HCT116 (cell line): ENCODE results near the gene GALNT14. TPM values are rescaled to one million over a fixed set of nuclear protein-coding genes. Genes with fewer than 3 reads are reported as not detected.

Experiments used
- ATAC-seq: fragments of 200-7000 bp; cut with Tn5 transposase; 2 replicates; pipeline ENCODE4 v1.9.1; 2020; ENCODE audit warnings: mild to moderate bottlenecking, moderate library complexity
- BruUV-seq: library from RNA; stranded (reverse); fragments of 400-500 nt; replicated peaks from 2 replicates; lab custom pipeline; 2021; lab: Mats Ljungman, UMichigan
- CTCF ChIA-PET: fragments of 300-600 bp; sonication (Branson Sonifier 250); formaldehyde crosslinking; loops from one replicate; lab custom pipeline; 2021; ENCODE audit warnings: antibody characterized with exemption; lab: Charles Lee
- POLR2A ChIA-PET: fragments of 300-600, 350-600 bp; sonication (Branson Sonifier 250); formaldehyde crosslinking; loops from one replicate; lab custom pipeline; 2021; ENCODE audit warnings: antibody characterized with exemption; lab: Charles Lee
- RAD21 ChIA-PET, 2 experiments: fragments of 300-600 bp; sonication (Branson Sonifier 250); formaldehyde crosslinking; loops; one replicate each; lab custom pipeline; 2023; ENCODE audit warnings: low total read pairs in 2 of 2; ENCODE audit not compliant: uncharacterized antibody in 2 of 2, unreplicated experiment in 2 of 2, low non-redundant PET in 1 of 2; lab: Charles Lee
- DNase-seq: peaks from one replicate; pipeline ENCODE4 v3.0.0-alpha.2; 2010; ENCODE audit warnings: low read depth, low spot score
- H2AFZ ChIP-seq: fragments of 200-600 bp; shearing (Covaris generic), sonication (generic); 2 replicates; pipeline ENCODE4 v1.6.1; 2017; ENCODE audit warnings: low read depth, mixed run types, mixed read lengths, antibody characterized with exemption, low read length; ENCODE audit not compliant: poor library complexity, severe bottlenecking
- H3K27ac ChIP-seq: 2 replicates; pipeline ENCODE4 v1.5.1; 2012; ENCODE audit warnings: low read depth, low read length
- H3K27me3 ChIP-seq: fragments of 200-600 bp; sonication (generic); 2 replicates; pipeline ENCODE4 v1.6.1; 2016; ENCODE audit warnings: mixed run types, low read length, mixed read lengths; ENCODE audit not compliant: insufficient read depth
- H3K36me3 ChIP-seq, 2 experiments: fragments of 200-500 bp in 1 of 2; fragments of 200-600 bp in 1 of 2; sonication (Bioruptor generic) in 1 of 2; sonication (generic) in 1 of 2; 2 replicates each; pipeline versions ENCODE4 v1.5.1 to v1.6.1; 2014 to 2016; ENCODE audit warnings: low read length in 2 of 2, inconsistent platforms in 1 of 2, mixed read lengths in 1 of 2, mixed run types in 1 of 2; ENCODE audit not compliant: insufficient read depth in 2 of 2, control insufficient read depth in 1 of 2
- H3K4me1 ChIP-seq, 2 experiments: fragments of 200-600 bp in 1 of 2; sonication (generic) in 1 of 2; 2 replicates each; pipeline versions ENCODE4 v1.5.1 to v1.6.1; 2012 to 2017; ENCODE audit warnings: low read length in 2 of 2, inconsistent platforms in 1 of 2, mild to moderate bottlenecking in 1 of 2, mixed read lengths in 1 of 2, mixed run types in 1 of 2, moderate library complexity in 1 of 2; ENCODE audit not compliant: insufficient read depth in 2 of 2, control insufficient read depth in 1 of 2
- H3K4me2 ChIP-seq: fragments of 200-600 bp; sonication (generic); 2 replicates; pipeline ENCODE4 v1.6.1; 2017; ENCODE audit warnings: mixed run types, low read length, mixed read lengths
- H3K4me3 ChIP-seq, 2 experiments: fragments of 200-600 bp in 1 of 2; sonication (generic) in 1 of 2; replicated peaks in 1 of 2; 2 replicates each; pipeline ENCODE4 v1.5.1; 2011 to 2016; ENCODE audit warnings: low read length in 2 of 2, control low read depth in 1 of 2, low read depth in 1 of 2, mild to moderate bottlenecking in 1 of 2, mixed read lengths in 1 of 2, mixed run types in 1 of 2
- H3K79me2 ChIP-seq: fragments of 200-600 bp; sonication (generic); 2 replicates; pipeline ENCODE4 v1.6.1; 2017; ENCODE audit warnings: mild to moderate bottlenecking, mixed run types, low read length, moderate library complexity, mixed read lengths; ENCODE audit not compliant: insufficient read depth
- H3K9ac ChIP-seq: fragments of 200-600 bp; sonication (generic); 2 replicates; pipeline ENCODE4 v1.6.1; 2016; ENCODE audit warnings: low read length, mixed read lengths
- H3K9me2 ChIP-seq: fragments of 200-600 bp; sonication (generic), shearing (Covaris generic); 2 replicates; pipeline ENCODE4 v1.6.1; 2017; ENCODE audit warnings: mixed run types, mild to moderate bottlenecking, moderate library complexity; ENCODE audit not compliant: insufficient read depth
- H3K9me3 ChIP-seq, 2 experiments: fragments of 200-500 bp in 1 of 2; fragments of 200-600 bp in 1 of 2; sonication (Bioruptor generic) in 1 of 2; sonication (generic) in 1 of 2; 2 replicates each; pipeline ENCODE4 v1.6.1; 2014 to 2017; ENCODE audit warnings: low read length in 2 of 2, mixed read lengths in 2 of 2, inconsistent platforms in 1 of 2, low read depth in 1 of 2, mild to moderate bottlenecking in 1 of 2, mixed run types in 1 of 2, moderate library complexity in 1 of 2; ENCODE audit not compliant: control insufficient read depth in 1 of 2, insufficient read depth in 1 of 2
- H4K20me1 ChIP-seq: fragments of 200-600 bp; sonication (generic), shearing (Covaris generic); 2 replicates; pipeline ENCODE4 v1.6.1; 2017; ENCODE audit warnings: mixed run types, mild to moderate bottlenecking, moderate library complexity; ENCODE audit not compliant: insufficient read depth
- EGR1 ChIP-seq: IDR thresholded peaks from 2 replicates; pipeline ENCODE4 v1.6.1; 2012; ENCODE audit warnings: low read depth
- ELF1 ChIP-seq: IDR thresholded peaks from 2 replicates; pipeline ENCODE4 v1.6.1; 2012; ENCODE audit warnings: low read depth, borderline replicate concordance
- EZH2 ChIP-seq: fragments of 200-600 bp; sonication (generic); IDR thresholded peaks from 2 replicates; pipeline ENCODE4 v1.6.1; 2017; ENCODE audit warnings: antibody characterized with exemption, mixed run types
- POLR2A ChIP-seq: IDR thresholded peaks from 2 replicates; pipeline ENCODE4 v1.7.0; 2011; ENCODE audit warnings: borderline replicate concordance; ENCODE audit not compliant: insufficient read depth, insufficient read length; ENCODE audit errors: extremely low read depth
- POLR2AphosphoS5 ChIP-seq: IDR thresholded peaks from 2 replicates; pipeline ENCODE4 v1.6.1; 2011; ENCODE audit warnings: mild to moderate bottlenecking, low read depth, low read length, moderate library complexity
- RAD21 ChIP-seq: IDR thresholded peaks from 2 replicates; pipeline ENCODE4 v1.6.1; 2012; ENCODE audit warnings: low read depth, mild to moderate bottlenecking
- SIN3A ChIP-seq: IDR thresholded peaks from 2 replicates; pipeline ENCODE4 v1.6.1; 2012; ENCODE audit warnings: low read depth
- SP1 ChIP-seq: IDR thresholded peaks from 2 replicates; pipeline ENCODE4 v1.6.1; 2012; ENCODE audit warnings: low read depth
- YY1 ChIP-seq: IDR thresholded peaks from 2 replicates; pipeline ENCODE4 v1.6.1; 2011; ENCODE audit warnings: low read length, low read depth, moderate library complexity, mild to moderate bottlenecking; ENCODE audit not compliant: insufficient replicate concordance; ENCODE audit errors: extremely low read depth
- intact Hi-C: fragments of 100-400 bp; cut with micrococcal nuclease; formaldehyde crosslinking; loops from 2 replicates; pipeline ENCODE4 v1.10.0; 2022
- total RNA-seq: library from RNA; stranded (reverse); gene quantifications from one replicate; pipeline ENCODE4 v1.2.1, GENCODE V29; 2021; ENCODE audit not compliant: unreplicated experiment
- TF ChIP-seq, protein P1 (sequence below), 3 experiments: fragments of 200-600 bp in 1 of 3; sonication (generic) in 1 of 3; IDR thresholded peaks in 2 of 3; conservative IDR thresholded peaks in 1 of 3; 2 replicates each; pipeline ENCODE4 v1.5.1; 2012 to 2017; ENCODE audit warnings: low read depth in 2 of 3, low read length in 2 of 3, antibody characterized with exemption in 1 of 3, borderline replicate concordance in 1 of 3, control low read depth in 1 of 3, mild to moderate bottlenecking in 1 of 3, mixed read lengths in 1 of 3, mixed run types in 1 of 3, moderate library complexity in 1 of 3; ENCODE audit not compliant: insufficient read depth in 1 of 3

The GALNT14 gene
- total RNA-seq, 1 experiment from 2014 or later, result 11.2 TPM

DNA sequence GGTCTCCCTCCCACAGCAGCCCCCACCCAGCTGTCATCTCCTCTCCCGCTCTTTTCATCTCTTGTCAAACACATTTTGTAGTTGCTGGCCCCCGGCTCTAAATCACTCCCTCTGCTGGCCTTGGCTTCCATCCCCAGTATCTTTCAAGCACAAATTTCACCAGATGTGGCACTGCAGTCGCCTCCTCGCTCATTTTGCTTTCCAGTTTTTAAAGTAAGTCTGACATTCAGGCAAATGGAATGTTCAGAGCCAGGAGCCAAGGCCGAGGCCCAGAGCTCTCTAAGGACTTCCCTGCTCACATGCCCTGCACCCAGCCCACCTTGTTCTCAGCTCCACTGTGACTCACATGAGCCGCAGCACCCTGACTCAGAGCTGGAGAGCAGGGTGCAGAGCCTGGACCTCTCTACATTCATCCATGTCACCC, 158.4 kb downstream of the GALNT14 start:
- intact Hi-C loops, result no loop called here
- Histone ChIP-seq H3K4me2 (no peak overlapping the region), H3K4me3 (no peak overlapping the region), H3K9me3 (no peaks in the 10 kb centered on the region), H3K27ac (no peak overlapping the region), H3K27me3 (no peaks in the 10 kb centered on the region), H3K36me3 (no peaks in the 10 kb centered on the region), H3K79me2 (no peaks in the 10 kb centered on the region), H3K9ac (no peak overlapping the region), H2AFZ (no peak overlapping the region), H3K9me2 (no peaks in the 10 kb centered on the region), H3K4me1 (no peaks in the 10 kb centered on the region), H4K20me1 (no peaks in the 10 kb centered on the region)
- peak; percentile 63 for ATAC-seq
- no TSS peak for BruUV-seq
- peak; percentile 0 for DNase-seq
- TF ChIP-seq SP1 (no peak), SIN3A (no peak), POLR2AphosphoS5 (no peak)
- TF ChIP-seq, protein P1, sequence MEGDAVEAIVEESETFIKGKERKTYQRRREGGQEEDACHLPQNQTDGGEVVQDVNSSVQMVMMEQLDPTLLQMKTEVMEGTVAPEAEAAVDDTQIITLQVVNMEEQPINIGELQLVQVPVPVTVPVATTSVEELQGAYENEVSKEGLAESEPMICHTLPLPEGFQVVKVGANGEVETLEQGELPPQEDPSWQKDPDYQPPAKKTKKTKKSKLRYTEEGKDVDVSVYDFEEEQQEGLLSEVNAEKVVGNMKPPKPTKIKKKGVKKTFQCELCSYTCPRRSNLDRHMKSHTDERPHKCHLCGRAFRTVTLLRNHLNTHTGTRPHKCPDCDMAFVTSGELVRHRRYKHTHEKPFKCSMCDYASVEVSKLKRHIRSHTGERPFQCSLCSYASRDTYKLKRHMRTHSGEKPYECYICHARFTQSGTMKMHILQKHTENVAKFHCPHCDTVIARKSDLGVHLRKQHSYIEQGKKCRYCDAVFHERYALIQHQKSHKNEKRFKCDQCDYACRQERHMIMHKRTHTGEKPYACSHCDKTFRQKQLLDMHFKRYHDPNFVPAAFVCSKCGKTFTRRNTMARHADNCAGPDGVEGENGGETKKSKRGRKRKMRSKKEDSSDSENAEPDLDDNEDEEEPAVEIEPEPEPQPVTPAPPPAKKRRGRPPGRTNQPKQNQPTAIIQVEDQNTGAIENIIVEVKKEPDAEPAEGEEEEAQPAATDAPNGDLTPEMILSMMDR (IDR thresholded peaks at IDR 0.05 in 2 of 3, conservative IDR thresholded peaks at IDR 0.05 in 1 of 3; ENCODE audit: borderline replicate concordance in 1 of 3, insufficient read depth in 1 of 3, low read depth in 2 of 3, low read length in 2 of 3), result 0 out of 6 replicates have a peak, but pooled peaks of 2 of the 3 experiments have one; percentile 9 to 18
- ChIA-PET POLR2A (no interaction called here), CTCF (no interaction called here), RAD21 (no interaction called here)

DNA sequence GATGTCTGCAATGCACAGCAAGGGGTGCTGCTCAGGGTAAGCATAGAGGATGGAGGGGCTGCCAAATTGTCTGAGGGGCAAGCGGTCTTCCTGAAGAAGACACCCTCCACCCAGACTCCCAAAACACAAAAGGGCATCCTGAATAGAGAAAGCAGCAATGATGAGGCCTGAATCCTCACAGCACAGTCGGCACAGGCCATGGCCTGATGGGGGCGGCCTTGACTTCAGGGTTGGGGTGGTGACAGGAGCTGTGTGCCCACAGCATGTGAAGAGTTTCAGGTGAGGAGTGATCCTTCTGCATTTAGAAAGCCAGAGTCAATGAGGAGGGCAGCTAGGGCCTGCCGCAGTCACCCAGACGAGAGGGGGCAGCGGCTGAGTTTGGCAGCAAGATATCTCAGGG, 159.4 kb downstream of the GALNT14 start:
- no peak overlapping the region for H3K27ac ChIP-seq
- H3K4me3 ChIP-seq, result no peak overlapping the region
- H3K36me3 ChIP-seq, result no peaks in the 10 kb centered on the region
- no peaks in the 10 kb centered on the region for H3K9me3 ChIP-seq
- BruUV-seq, result no TSS peak
- H3K9ac ChIP-seq, result no peak overlapping the region
- no peak overlapping the region for H2AFZ ChIP-seq
- ChIA-PET RAD21 (no interaction called here), POLR2A (no interaction called here), CTCF (no interaction called here)
- TF ChIP-seq, protein P1 (IDR thresholded peaks at IDR 0.05 in 2 of 3, conservative IDR thresholded peaks at IDR 0.05 in 1 of 3; ENCODE audit: borderline replicate concordance in 1 of 3, insufficient read depth in 1 of 3, low read depth in 2 of 3, low read length in 2 of 3), result no peak
- TF ChIP-seq POLR2A (no peak), EZH2 (no peak), ELF1 (no peak), RAD21 (peak; percentile 21; the same call in 1 of the 2 replicates), EGR1 (no peak), YY1 (no peak)
- DNase-seq, result no peak
- ATAC-seq, result no peak
- H3K27me3 ChIP-seq, result no peaks in the 10 kb centered on the region
- intact Hi-C loops, result no loop called here
- H3K4me2 ChIP-seq, result no peak overlapping the region
- no peaks in the 10 kb centered on the region for H3K79me2 ChIP-seq
- no peaks in the 10 kb centered on the region for H4K20me1 ChIP-seq
- no peaks in the 10 kb centered on the region for H3K9me2 ChIP-seq
- no peaks in the 10 kb centered on the region for H3K4me1 ChIP-seq
